Activated CD4-positive, CD25-positive, alpha-beta regulatory T cell (primary cell): Measurements from ENCODE around the gene MACROD1.
"Not testable (repeated sequence)": the region's sequence is repeated elsewhere in the genome, so short reads cannot be mapped to it uniquely, and the experiment has no call there.

ENCODE experiments used
- DNase-seq, 4 experiments: peaks; one replicate each; lab custom pipeline; 2025; lab: John Stamatoyannopoulos, UW

The MACROD1 gene

DNA sequence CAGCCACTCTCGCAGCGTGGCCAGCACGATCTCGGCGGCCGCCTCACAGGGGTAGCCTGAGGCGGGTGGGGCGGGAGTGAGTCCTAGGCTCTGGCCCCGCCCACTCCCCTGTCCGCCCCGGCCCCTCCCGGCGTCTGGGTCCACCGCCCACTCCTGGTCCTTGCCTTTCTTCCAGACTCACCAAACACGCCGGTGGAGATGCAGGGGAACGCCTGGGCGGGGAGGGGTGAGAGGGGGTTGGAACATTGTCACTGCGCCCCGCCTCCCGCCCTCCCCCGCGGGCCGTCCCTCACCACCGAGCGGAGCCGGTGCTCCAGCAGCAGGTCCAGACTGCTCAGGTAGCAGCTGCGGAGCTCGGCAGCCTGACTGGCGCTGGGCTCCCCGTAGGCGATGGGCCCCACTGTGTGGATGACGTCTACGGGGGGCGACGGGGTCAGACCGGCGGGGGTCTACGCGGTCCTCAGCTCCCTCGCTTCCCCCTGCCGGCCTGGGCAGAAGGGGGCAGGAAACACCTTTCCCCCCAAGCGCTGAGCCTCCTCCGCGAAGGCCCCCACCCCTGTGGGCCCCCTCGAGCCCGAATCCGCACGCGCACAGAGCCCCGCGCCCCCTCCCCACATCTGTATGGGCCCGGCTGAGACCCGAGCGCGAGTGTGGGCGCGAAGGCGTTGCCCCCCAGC lies 166.4 kb downstream of the MACROD1 start:
- peak; percentile 18 to 43 (median 24) for DNase-seq

- no peak for DNase-seq
Observed at GRCh38 chr11:63998558-63999348, 167.2 kb downstream of the MACROD1 start.

DNA sequence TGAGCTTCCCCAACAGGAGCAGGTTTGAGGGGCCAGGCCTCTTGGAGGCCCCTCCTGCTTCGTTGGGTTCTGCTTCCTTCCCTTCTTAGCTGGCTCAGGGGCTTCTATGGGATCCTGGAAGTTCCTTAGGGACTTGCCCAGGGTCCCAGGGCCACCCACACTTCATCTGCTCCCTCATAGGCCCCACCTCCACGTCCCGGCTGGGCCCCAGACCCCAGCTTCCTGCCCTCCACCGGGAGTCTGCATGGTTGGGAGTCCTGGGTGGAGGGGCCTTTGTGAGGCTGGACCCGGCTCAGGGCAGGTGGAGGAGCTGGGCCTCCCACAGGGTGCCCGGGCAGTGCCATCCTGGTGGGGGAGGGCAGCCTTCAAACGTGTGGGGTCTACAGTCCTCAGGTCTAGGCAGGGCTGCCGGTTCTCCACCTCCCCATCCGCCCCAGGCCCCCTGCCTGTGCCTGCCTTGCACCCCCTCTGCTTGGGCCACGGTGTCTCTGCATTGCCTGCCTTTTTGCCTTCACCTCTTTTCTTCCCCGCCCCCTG lies 168.0 kb downstream of the MACROD1 start:
- no peak for DNase-seq

- no peak for DNase-seq
Observed at GRCh38 chr11:63997104-63997700, 168.7 kb downstream of the MACROD1 start.

DNA sequence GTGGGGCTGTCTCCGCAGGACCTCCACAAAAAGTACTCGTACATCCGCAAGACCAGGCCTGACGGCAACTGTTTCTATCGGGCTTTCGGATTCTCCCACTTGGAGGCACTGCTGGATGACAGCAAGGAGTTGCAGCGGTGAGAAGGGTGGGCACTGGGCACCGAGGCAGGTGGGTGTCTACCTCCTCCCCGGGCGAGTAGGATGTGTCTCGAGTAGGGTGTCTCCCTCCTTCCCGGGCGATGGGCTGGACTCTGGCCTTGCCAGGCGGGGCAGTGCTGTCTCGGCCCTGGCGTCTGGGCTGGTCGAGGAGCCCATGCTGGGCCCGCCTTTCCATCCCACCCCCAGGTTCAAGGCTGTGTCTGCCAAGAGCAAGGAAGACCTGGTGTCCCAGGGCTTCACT lies 169.4 kb downstream of the MACROD1 start:
- DNase-seq: no peak

DNA sequence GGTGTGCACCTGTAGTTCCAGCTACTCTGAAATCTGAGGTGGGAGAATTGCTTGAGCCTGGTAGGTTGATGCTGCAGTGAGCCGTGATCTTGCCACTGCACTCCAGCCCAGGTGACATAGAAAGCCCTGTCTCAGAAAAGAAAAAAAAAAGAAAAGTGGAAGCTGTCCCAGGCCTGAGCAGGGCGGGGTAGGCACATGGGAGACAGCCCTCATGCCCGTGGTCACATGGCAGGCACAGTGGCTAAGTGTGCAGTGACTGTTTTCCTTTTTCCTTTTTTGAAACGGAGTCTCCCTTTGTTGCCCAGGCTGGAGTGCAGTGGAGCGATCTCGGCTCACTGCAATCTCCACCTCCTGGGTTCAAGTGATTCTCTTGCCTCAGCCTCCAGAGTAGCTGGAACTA lies 171.9 kb downstream of the MACROD1 start:
- no peak for DNase-seq

DNA sequence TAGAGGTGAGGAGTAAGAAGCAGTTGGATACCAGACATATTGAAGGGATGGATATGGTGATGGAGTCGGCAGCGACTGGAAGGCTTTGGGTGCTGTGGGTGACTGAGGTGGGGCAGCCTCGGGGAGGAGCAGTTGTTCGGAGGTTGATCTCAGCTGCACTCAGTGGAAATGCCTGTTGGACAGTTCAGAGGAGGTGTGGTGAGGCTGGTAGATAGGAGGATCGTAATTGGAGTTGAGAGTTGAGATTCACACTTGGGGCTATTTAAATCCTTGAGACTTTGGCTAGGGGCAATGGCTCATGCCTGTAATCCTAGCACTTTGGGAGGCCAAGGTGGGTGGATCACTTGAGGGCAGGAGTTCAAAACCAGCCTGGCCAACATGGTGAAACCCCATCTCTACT lies 172.8 kb downstream of the MACROD1 start:
- DNase-seq: no peak

- DNase-seq: no peak
Observed at GRCh38 chr11:63991558-63991957, 174.4 kb downstream of the MACROD1 start.

DNA sequence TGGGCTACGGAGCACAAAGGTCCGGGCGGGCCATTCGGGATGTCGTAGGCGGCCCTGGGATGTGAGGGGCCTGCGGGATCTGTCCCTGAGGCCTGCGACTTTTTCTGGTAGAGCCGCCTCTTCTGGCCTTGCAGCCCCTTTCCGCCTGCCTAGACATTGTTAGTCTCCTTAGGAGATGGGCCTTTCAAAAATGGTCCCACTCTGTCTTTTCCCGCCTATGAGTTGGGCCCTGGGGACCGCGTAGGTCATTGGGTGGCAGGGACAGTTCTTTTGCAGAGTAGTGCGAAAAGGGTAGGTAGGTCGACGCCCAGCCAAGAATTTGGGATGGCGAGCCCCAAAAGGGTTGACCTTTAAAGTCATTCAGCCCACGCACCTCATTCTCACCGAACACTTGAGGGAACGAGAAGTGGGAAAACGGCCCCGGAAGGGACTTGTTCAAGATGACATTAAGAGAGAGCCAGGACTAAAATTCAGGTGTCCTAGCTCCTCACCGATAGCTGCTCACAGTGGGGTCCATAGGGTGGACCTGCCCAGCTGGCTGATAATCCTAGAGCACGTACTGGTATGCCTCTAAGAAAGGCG lies 178.9 kb downstream of the MACROD1 start:
- DNase-seq: no peak

- DNase-seq: peak; percentile 67 to 79 (median 73)
Observed at GRCh38 chr11:63986156-63986931, 179.6 kb downstream of the MACROD1 start, which contains the start of gene OTUB1. OTUB1 (plus strand) TSS chr11:63986438; CDS start chr11:63986457, 19 bp downstream.

- peak; percentile 27 to 66 (median 50) for DNase-seq
Observed at GRCh38 chr11:63985812-63986155, 180.1 kb downstream of the MACROD1 start.

DNA sequence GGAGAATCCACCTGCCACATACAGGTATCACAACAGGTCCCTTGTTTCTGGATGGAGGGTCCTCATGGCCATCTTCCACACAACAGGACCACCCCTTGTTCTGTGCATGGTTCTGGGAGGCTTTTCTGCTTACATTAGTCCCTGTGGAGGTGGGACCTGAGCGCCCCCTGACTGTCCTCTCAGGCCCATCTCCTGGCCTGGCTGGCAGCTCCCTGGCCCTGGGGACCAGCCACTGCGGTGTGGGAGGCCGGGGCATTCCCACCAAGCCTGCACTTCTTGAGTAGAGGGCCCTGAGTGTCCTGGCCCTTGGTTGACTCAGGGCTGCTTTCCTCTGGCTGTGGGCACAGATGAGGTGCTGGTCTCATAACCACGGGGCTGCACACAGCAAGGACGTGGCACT lies 186.5 kb downstream of the MACROD1 start:
- DNase-seq: no peak

- no peak for DNase-seq
Observed at GRCh38 chr11:63978551-63979239, 187.2 kb downstream of the MACROD1 start.

- peak; percentile 78 to 86 (median 84) for DNase-seq
Observed at GRCh38 chr11:63974259-63975143, 191.4 kb downstream of the MACROD1 start, which contains the start of gene COX8A. COX8A (plus strand) TSS chr11:63974620; CDS start chr11:63974681, 61 bp downstream.

DNA sequence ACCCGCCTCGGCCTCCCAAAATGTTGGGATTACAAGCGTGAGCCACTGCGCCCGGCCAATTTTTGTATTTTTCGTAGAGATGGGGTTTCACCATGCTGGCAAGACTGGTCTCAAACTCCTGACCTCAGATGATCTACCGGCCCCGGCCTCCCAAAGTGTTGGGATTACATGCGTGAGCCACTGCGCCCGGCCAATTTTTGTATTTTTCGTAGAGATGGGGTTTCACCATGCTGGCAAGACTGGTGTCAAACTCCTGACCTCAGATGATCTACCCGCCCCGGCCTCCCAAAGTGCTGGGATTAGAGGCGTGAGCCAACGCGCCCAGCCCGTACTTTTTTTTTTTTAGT lies 192.0 kb downstream of the MACROD1 start:
- DNase-seq: not testable (repeated sequence)

DNA sequence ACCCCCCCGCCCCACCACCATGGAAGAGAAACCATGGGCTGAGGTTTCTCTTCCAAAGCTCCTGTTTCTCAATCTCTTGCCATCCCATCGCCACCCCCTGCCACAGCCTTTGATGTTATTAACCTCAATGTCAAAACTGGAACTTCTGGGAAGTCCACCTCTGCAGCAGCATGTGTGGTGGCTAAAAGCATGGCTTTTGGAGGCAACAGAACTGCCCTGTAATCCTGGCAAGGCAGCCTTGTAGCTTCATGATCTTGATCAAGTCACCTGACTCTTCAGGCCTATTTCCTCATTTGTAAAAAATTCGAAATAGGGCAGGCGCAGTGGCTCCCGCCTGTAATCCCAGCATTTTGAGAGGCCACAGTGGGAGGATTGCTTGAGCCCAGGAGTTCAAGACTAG lies 195.0 kb downstream of the MACROD1 start:
- DNase-seq: no peak

GRCh38 chr11:63969461-63969860 lies 196.5 kb downstream of the MACROD1 start:
- DNase-seq: no peak

GRCh38 chr11:63966444-63966843 lies 199.5 kb downstream of the MACROD1 start:
- no peak for DNase-seq

DNA sequence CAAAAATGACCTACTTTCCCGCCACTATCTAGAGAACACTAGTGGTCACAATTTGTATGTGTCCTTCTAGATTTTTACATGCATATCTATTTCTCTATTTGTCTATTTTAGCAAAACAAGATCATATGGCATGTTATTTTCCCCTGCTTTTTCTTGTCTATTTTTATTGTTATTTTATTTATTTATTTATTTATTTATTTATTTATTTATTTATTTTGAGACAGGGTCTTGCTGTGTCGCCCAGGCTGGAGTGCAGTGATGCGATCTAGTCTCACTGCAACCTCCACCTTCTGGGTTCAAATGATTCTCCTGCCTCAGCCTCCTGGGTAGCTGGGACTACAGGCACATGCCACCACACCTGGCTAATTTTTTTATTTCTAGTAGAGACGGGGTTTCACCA lies 202.0 kb downstream of the MACROD1 start:
- DNase-seq: not testable (repeated sequence)
